Posterior cingulate gyrus (tissue), 11 donors: Measurements from ENCODE around the gene RTN4.
A peak's percentile ranks its signal among the peaks of the same experiment; 100 is the strongest.
"Not testable (repeated sequence)": the region's sequence is repeated elsewhere in the genome, so short reads cannot be mapped to it uniquely, and the experiment has no call there.

ENCODE experiments used
- DNase-seq, 10 donors: peaks; one replicate each; pipeline versions ENCODE4 v3.0.0 to v3.0.0-alpha.2; 2020 to 2021; ENCODE audit warnings: mixed read lengths in 3 of 10
- intact Hi-C: fragments of 100-400 bp; cut with DNase I; formaldehyde crosslinking; loops from one replicate; pipeline ENCODE4 v1.15.1; 2023

RTN4 gene

GRCh38 chr2:55050100-55050994 lies at the start of gene RTN4:
TSS of gene RTN4 (minus strand) at chr2:55050451. CDS start at chr2:55050300, 151 bp downstream.
- peak; percentile 99 to 100 (median 99) for DNase-seq
- intact Hi-C loops, result loop anchor here (1.0 kb wide), 1 partner anchor 62 kb away; no protein-coding TSS in a partner anchor

GRCh38 chr2:55099493-55099877 lies 49.2 kb upstream of the RTN4 start:
- intact Hi-C loops, result no loop called here
- DNase-seq, result no peak

GRCh38 chr2:55097461-55098410 lies 47.5 kb upstream of the RTN4 start:
- intact Hi-C loops, result no loop called here
- no peak for DNase-seq

GRCh38 chr2:55097082-55097460 lies 46.8 kb upstream of the RTN4 start:
- intact Hi-C loops, result no loop called here
- DNase-seq, result no peak

- intact Hi-C loops, result no loop called here
- DNase-seq, result no peak
Observed at GRCh38 chr2:55096586-55096985, 46.3 kb upstream of the RTN4 start.

- DNase-seq, result no peak
- intact Hi-C loops, result no loop called here
Observed at GRCh38 chr2:55093381-55093780, 43.1 kb upstream of the RTN4 start.

- DNase-seq, result no peak
- intact Hi-C loops, result no loop called here
Observed at GRCh38 chr2:55092439-55092838, 42.2 kb upstream of the RTN4 start.

GRCh38 chr2:55091681-55092080 lies 41.4 kb upstream of the RTN4 start:
- intact Hi-C loops, DNase-seq: not testable (repeated sequence)

- intact Hi-C loops, result no loop called here
- DNase-seq, result no peak
Observed at GRCh38 chr2:55090702-55091101, 40.5 kb upstream of the RTN4 start.

GRCh38 chr2:55089726-55090125 lies 39.5 kb upstream of the RTN4 start:
- intact Hi-C loops, result no loop called here

GRCh38 chr2:55088400-55088799 lies 38.1 kb upstream of the RTN4 start:
- intact Hi-C loops, result no loop called here
- no peak for DNase-seq

More at GRCh38 chr2:55089726-55090125, 39.5 kb upstream of the RTN4 start:
- DNase-seq, result no peak

GRCh38 chr2:55087936-55088335 lies 37.7 kb upstream of the RTN4 start:
- intact Hi-C loops, result no loop called here
- DNase-seq, result no peak

- DNase-seq, result no peak
- intact Hi-C loops, result no loop called here
Observed at GRCh38 chr2:55087501-55087900, 37.2 kb upstream of the RTN4 start.

GRCh38 chr2:55085113-55086040 lies 35.1 kb upstream of the RTN4 start:
- intact Hi-C loops, result no loop called here

GRCh38 chr2:55084641-55085040 lies 34.4 kb upstream of the RTN4 start:
- no peak for DNase-seq
- intact Hi-C loops, result no loop called here

More at GRCh38 chr2:55085113-55086040, 35.1 kb upstream of the RTN4 start:
- no peak for DNase-seq

GRCh38 chr2:55080204-55080738 lies 30.0 kb upstream of the RTN4 start:
- intact Hi-C loops, result no loop called here
- no peak for DNase-seq

- DNase-seq, result no peak
- intact Hi-C loops, result no loop called here
Observed at GRCh38 chr2:55078956-55079355, 28.7 kb upstream of the RTN4 start.

- DNase-seq, result no peak
- intact Hi-C loops, result no loop called here
Observed at GRCh38 chr2:55076721-55077120, 26.5 kb upstream of the RTN4 start.

- DNase-seq, intact Hi-C loops: not testable (repeated sequence)
Observed at GRCh38 chr2:55076019-55076418, 25.8 kb upstream of the RTN4 start.
